Dendritic cell treated with granulocyte-macrophage colony-stimulating factor and Interleukin-4, amounts not matched to agents 40 ng/mL and 50 ng/mL, for 4 days (primary cell): Measurements from ENCODE around the gene UTP18.
"Not testable (repeated sequence)": the region's sequence is repeated elsewhere in the genome, so short reads cannot be mapped to it uniquely, and the experiment has no call there.

ENCODE experiments used
- H3K27ac Mint-ChIP-seq: one replicate; pipeline ENCODE4 v1.8.0; 2022; ENCODE audit warnings: mild to moderate bottlenecking, mixed read lengths
- H3K27me3 Mint-ChIP-seq: one replicate; pipeline ENCODE4 v1.8.0; 2022; ENCODE audit warnings: mild to moderate bottlenecking, mixed read lengths
- H3K36me3 Mint-ChIP-seq: one replicate; pipeline ENCODE4 v1.8.0; 2022; ENCODE audit warnings: low read depth, mixed read lengths
- H3K4me1 Mint-ChIP-seq: one replicate; pipeline ENCODE4 v1.8.0; 2022; ENCODE audit warnings: low read depth, mixed read lengths
- H3K4me3 Mint-ChIP-seq: one replicate; pipeline ENCODE4 v1.8.0; 2022; ENCODE audit warnings: mild to moderate bottlenecking, moderate library complexity, mixed read lengths
- H3K9me3 Mint-ChIP-seq: one replicate; pipeline ENCODE4 v1.8.0; 2022; ENCODE audit warnings: mixed read lengths
- intact Hi-C: fragments of 100-400 bp; cut with micrococcal nuclease; formaldehyde crosslinking; loops from one replicate; pipeline ENCODE4 v1.15.0; 2022

The UTP18 gene

DNA sequence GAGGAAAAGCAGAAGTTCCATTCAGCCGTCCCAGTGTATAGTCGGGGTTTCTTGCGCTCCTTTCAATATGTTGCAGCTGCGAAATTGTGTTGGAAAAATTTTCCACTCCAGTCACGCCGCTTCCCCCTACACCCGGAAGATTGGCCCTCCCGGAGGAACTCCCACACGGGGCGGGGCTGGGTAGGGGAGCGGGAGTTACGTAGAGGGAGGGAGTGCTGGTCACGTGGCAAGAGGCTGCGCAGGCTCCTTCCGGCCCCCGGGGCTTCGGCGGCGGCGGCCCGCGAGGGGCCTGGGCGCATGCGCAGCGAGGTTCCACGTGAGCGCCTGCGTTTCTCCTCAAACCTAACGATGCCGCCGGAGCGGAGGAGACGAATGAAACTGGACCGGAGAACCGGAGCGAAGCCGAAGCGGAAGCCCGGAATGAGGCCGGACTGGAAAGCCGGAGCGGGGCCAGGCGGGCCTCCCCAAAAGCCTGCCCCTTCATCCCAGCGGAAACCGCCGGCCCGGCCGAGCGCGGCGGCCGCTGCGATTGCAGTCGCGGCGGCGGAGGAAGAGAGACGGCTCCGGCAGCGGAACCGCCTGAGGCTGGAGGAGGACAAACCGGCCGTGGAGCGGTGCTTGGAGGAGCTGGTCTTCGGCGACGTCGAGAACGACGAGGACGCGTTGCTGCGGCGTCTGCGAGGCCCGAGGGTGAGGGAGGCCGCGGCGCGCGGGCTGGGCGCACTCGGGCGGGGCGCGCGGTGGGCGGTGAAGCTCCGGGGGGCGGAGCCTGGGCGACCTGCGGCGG, at the start of gene UTP18:
Gene UTP18, plus strand, starts transcription at position 310 of the 787 bp plus-strand sequence. Its CDS starts 39 bp downstream, at position 349.
- intact Hi-C loops = loop anchor here (1.0 kb wide), 1 partner anchor 94 kb away; the partner anchor contains the start of gene NME2
- Mint-ChIP-seq H3K36me3 (peaks cover 74% of the 10 kb centered on the region), H3K4me3 (peak within 1 kb of the TSS; percentile 89), H3K4me1 (peaks cover 49% of the 10 kb centered on the region), H3K27ac (peak within 1 kb of the TSS; percentile 97), H3K9me3 (no peaks in the 10 kb centered on the region), H3K27me3 (no peaks in the 10 kb centered on the region)

DNA sequence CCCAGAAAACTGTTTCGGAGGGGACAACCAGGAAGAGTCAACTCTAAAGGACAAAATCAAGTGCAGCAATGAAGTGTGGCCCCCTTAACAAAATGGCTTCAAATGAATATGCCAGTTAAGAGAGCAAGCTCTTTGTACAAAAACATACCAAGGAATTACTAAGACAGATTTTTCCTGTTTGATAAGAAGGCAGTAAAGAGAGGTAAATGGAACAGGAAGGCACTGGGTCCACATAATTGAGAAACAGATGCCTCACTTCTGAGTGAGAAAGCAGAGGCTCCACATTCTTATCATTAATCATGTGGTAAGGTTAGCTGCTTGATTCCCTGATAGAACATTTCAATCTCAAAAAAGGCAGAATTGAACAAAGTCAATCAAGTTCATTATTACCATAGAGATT, 45.4 kb upstream of the UTP18 start:
- Mint-ChIP-seq H3K9me3 (no peaks in the 10 kb centered on the region), H3K27ac (no peak overlapping the region), H3K36me3 (peaks cover 79% of the 10 kb centered on the region), H3K27me3 (no peaks in the 10 kb centered on the region), H3K4me3 (no peak overlapping the region), H3K4me1 (peaks cover 6% of the 10 kb centered on the region)
- intact Hi-C loops = no loop called here

DNA sequence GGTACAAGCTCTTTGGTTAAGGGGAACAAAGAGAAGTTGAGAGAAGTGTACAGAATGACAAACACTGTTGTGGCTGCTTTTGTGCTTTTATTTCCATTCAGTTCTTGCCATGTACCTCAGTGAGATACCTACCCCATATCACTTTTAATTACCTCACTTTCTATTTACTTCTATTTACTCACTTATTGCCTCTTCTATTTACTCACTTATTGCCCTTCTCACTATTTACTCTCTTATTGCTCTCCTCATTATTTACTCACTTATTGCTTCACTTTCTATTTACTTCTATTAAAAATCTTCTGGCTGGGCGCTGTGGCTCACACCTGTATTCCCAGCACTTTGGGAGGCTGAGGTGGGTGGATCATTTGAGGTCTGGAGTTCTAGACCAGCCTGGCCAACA, 42.4 kb upstream of the UTP18 start:
- Mint-ChIP-seq H3K9me3 (no peaks in the 10 kb centered on the region), H3K4me1 (peaks cover 6% of the 10 kb centered on the region), H3K36me3 (peaks cover 77% of the 10 kb centered on the region), H3K27me3 (no peaks in the 10 kb centered on the region), H3K27ac (no peak overlapping the region), H3K4me3 (no peak overlapping the region)
- intact Hi-C loops = no loop called here

DNA sequence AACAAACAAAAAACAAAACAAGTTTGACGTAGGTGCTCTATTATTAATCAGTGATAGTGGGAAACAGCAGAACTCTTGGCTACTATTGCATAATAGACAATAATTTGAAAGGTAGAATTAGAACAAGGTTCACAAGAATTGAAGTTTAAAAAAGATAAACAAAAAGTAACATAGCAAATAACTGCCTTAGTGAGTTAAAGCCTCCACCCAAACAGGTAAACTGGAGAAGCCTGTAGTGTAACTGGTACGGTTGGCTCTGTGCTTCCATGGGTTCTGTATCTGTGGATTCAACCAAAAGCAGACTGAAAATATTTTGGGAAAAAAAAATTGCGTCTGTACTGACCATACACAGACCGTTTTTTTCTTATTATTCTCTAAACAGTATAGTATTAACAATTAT, 39.0 kb upstream of the UTP18 start:
- H3K27ac Mint-ChIP-seq = no peak overlapping the region
- H3K27me3 Mint-ChIP-seq = no peaks in the 10 kb centered on the region
- H3K4me1 Mint-ChIP-seq = peaks cover 28% of the 10 kb centered on the region
- peaks cover 71% of the 10 kb centered on the region for H3K36me3 Mint-ChIP-seq
- intact Hi-C loops = no loop called here
- no peak overlapping the region for H3K4me3 Mint-ChIP-seq
- H3K9me3 Mint-ChIP-seq = no peaks in the 10 kb centered on the region

DNA sequence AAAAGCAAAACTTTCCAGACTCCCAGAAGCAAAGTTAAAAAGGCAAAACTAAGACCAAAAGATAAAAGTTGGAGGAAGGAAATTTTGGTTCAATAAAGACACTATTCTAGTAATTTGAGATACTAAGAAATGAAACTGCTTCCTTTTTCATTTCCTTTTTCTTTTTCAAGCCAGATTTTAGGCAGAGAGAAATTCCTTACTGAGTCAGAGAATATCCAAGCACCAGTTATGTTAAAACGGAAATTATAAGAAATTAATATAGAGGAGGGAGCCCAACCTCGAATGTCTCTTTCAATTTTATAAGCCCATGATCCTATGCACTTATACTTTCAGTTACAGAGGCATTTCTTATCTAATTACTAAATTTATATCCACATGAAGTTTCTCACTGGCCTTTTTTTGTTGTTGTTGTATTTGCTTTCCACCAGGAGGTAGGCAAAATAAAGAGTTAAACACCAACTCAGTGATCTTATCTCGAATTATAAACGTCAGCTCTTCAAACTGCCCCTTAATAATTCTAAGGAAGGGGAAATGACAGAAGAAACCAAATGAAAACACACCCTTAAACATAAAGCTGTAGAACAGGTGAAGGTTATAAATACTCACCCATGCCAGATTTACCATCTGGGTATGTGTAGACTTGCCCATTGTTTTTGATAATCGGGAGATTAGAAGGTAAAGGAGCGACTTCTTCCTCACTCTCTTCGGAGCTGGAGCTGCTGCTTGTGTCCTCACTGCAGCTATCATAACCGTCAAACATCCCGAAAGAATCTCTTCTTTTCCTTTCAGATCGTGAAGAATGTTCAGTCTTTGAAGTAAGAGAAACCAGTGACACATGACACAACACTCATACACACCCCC, 35.7 kb upstream of the UTP18 start:
- intact Hi-C loops = loop anchor here (2.0 kb wide), 1 partner anchor 32 kb away; no protein-coding TSS in a partner anchor
- H3K4me3 Mint-ChIP-seq = no peak overlapping the region
- no peaks in the 10 kb centered on the region for H3K27me3 Mint-ChIP-seq
- H3K27ac Mint-ChIP-seq = peak overlapping the region; percentile 65
- H3K4me1 Mint-ChIP-seq = peaks cover 36% of the 10 kb centered on the region
- no peaks in the 10 kb centered on the region for H3K9me3 Mint-ChIP-seq
- peaks cover 50% of the 10 kb centered on the region for H3K36me3 Mint-ChIP-seq

DNA sequence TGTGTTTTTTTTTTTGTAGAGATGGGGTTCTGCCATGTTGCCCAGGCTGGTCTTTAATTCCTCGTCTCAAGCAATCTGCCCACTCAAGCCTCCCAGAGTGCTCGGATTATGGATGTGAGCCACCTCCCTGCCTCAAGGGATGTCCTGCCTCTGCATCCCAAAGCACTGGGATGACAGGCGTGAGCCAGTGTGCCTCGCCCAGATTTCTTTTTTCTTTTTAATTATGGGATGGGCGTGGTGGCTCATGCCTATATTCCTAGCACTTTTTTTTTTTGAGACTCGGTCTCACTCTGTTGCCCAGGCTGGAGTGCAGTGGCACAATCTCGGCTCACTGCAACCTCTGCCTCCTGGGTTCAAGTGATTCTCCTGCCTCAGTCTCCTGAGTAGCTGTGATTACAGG, 34.8 kb upstream of the UTP18 start:
- Mint-ChIP-seq H3K36me3 (peaks cover 41% of the 10 kb centered on the region), H3K27ac (peak overlapping the region; percentile 65), H3K4me1 (peaks cover 45% of the 10 kb centered on the region)
- intact Hi-C loops = loop anchor here (2.0 kb wide), 1 partner anchor 31 kb away; no protein-coding TSS in a partner anchor
- not testable (repeated sequence) for H3K4me3 Mint-ChIP-seq, H3K27me3 Mint-ChIP-seq, H3K9me3 Mint-ChIP-seq

DNA sequence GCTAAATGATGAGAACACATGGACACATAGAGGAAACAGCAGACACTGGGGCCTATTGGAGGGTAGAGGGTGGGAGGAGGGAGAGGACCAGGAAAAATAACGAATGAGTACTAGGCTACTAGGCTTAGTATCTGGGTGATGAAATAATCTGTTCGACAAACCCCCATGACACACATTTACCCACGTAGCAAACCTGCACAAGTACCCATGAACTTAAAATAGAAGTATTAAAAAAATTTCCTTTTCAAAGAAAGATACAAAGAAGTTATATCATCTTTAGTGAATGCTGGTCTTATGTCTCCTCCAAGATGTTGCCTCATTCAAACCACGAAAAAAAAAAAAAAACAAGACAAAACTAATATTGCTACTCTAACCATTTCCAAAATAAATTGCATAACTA, 32.2 kb upstream of the UTP18 start:
- no peaks in the 10 kb centered on the region for H3K27me3 Mint-ChIP-seq
- intact Hi-C loops = no loop called here
- peaks cover 18% of the 10 kb centered on the region for H3K36me3 Mint-ChIP-seq
- no peak overlapping the region for H3K4me3 Mint-ChIP-seq
- H3K4me1 Mint-ChIP-seq = peaks cover 61% of the 10 kb centered on the region
- H3K27ac Mint-ChIP-seq = peak overlapping the region; percentile 13
- no peaks in the 10 kb centered on the region for H3K9me3 Mint-ChIP-seq

DNA sequence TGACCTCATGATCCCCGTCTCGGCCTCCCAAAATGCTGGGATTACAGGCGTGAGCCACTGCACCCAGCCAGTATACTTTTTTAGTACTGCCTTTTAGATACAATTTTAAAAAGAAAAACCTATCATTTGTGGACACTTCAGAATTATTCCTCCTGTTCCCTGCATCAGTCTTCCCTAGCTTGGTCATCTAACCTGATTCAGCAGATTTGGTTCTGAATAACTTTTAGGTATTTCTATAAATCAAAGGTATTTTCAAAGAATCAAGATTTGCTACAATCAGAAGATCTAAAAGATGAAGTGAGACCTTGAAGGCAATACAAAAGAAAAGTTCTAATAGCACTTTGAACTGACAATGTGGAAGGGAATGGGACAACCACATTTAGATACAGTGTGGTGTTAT, 30.5 kb upstream of the UTP18 start:
- H3K27ac Mint-ChIP-seq = peak overlapping the region; percentile 29

DNA sequence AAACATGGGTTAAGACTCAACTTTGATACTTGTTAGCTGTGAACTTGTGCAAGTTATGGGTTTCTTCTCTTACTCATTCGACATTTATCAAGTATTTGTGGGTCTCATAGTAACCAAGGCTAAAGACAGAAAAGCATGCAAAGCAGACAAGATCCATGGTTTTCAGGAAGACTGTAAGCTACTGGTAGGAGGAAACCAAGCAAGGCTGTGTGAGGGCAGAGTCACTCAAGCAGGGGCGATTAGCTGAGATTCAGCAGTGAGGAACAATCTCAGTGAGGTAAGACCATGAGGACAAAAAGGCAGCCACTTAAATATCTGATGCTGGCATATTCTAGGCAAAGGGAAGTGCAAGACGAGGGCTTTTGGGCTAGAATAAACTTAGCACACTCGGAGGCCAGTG, 30.0 kb upstream of the UTP18 start:
- no peaks in the 10 kb centered on the region for H3K9me3 Mint-ChIP-seq
- H3K4me1 Mint-ChIP-seq = peaks cover 48% of the 10 kb centered on the region
- peaks cover 17% of the 10 kb centered on the region for H3K36me3 Mint-ChIP-seq
- intact Hi-C loops = no loop called here
- H3K27me3 Mint-ChIP-seq = no peaks in the 10 kb centered on the region
- H3K4me3 Mint-ChIP-seq = no peak overlapping the region
- peak overlapping the region; percentile 29 for H3K27ac Mint-ChIP-seq

More for the DNA sequence above, 30.5 kb upstream of the UTP18 start:
- Mint-ChIP-seq H3K27me3 (no peaks in the 10 kb centered on the region), H3K36me3 (peaks cover 19% of the 10 kb centered on the region), H3K4me3 (no peak overlapping the region), H3K4me1 (peaks cover 52% of the 10 kb centered on the region), H3K9me3 (no peaks in the 10 kb centered on the region)
- intact Hi-C loops = no loop called here

DNA sequence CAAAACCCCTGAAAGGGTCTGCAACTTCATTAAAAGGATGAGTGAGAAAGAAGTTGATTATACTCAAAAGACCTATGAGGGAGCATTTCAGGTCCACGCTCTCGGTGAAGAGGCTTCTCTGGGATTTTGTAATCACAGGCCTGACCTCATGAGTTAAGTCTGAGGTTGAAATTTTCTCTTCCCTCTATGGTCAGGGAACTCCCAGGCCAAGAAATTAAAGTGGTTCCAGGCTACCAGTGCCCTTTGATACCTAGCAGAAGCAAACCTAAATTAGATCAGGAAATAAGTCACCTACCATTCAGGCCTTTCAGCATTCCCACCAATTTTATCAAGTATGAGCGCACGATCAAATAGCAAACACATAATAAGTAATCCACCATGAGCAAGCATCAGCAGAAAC, 28.3 kb upstream of the UTP18 start:
- Mint-ChIP-seq H3K36me3 (peaks cover 14% of the 10 kb centered on the region), H3K9me3 (no peaks in the 10 kb centered on the region), H3K4me3 (no peak overlapping the region), H3K4me1 (peaks cover 44% of the 10 kb centered on the region), H3K27ac (peak overlapping the region; percentile 37), H3K27me3 (no peaks in the 10 kb centered on the region)
- intact Hi-C loops = no loop called here

DNA sequence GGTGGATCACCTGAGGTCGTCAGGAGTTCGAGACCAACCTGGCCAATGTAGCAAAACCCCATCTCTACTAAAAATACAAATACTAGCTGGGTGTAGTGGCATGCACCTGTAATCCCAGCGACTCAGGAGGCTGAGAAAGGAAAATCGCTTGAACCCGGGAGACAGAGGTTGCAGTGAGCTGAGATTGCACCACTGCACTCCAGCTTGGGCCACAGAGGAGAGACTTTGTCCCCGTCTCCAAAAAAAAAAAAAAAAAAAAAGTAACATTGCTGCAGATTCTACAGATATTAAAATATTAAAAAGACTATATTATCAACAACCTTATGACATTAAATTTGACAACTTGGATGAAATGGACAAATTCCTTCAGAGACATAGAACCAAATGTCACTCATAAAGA, 26.2 kb upstream of the UTP18 start:
- Mint-ChIP-seq H3K4me3 (no peak overlapping the region), H3K4me1 (peaks cover 51% of the 10 kb centered on the region)
- intact Hi-C loops = no loop called here

DNA sequence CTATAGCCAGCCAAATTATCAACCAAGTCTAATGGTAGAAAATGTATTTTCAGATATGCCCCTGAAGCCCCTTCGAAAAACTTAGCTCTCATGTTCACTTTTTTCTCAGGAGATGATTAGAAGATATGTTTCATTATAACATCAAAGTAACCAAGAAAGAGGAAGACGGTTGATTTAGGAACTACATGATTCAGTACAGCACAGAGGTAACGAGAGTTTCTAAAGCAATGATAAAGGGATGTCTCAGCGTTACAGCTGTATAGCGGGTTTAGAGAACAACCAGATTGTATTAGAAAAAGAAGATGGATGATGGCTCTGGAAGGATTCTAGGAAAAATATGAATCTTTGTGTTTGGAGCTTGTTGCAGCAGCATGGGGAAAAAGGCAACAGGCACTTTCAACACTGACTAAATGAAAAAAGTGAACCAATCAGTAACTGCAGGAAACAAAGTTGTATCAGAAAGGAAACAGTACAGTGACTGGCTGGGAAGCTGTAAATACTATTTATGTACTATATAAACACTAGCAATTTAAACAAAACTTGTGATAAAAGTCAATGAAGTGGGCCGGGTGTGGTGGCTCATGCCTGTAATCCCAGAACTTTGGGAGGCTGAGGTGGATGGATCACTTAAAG, 22.0 kb upstream of the UTP18 start:
- Mint-ChIP-seq H3K27me3 (no peaks in the 10 kb centered on the region), H3K9me3 (no peaks in the 10 kb centered on the region), H3K27ac (peak overlapping the region; percentile 56), H3K4me1 (peaks cover 29% of the 10 kb centered on the region), H3K36me3 (peaks cover 13% of the 10 kb centered on the region), H3K4me3 (peak overlapping the region; percentile 15)
- intact Hi-C loops = no loop called here

More for the DNA sequence above, 26.2 kb upstream of the UTP18 start:
- Mint-ChIP-seq H3K36me3 (peaks cover 14% of the 10 kb centered on the region), H3K27me3 (no peaks in the 10 kb centered on the region), H3K27ac (no peak overlapping the region), H3K9me3 (no peaks in the 10 kb centered on the region)

DNA sequence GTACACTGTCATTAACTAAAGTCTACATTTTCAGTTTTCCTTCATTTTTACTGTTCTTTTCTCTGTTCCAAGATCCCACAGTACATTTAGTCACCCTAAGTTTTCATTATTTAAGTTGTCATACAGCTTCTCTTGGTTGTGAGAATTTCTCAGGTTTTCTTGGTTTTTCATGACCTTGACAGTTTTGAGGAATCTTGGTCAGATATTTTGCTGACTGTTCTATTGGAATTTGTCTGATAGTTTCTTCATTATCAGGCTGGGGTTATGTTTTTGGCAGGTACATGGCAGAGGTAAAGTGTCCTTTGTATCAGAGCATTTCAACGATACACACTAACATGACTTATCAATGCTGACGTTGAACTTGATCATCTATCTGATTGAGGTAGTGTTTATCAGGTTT, 20.1 kb upstream of the UTP18 start:
- Mint-ChIP-seq H3K27me3 (no peaks in the 10 kb centered on the region), H3K27ac (no peak overlapping the region), H3K4me3 (no peak overlapping the region), H3K9me3 (no peaks in the 10 kb centered on the region), H3K36me3 (peaks cover 22% of the 10 kb centered on the region), H3K4me1 (peaks cover 26% of the 10 kb centered on the region)
- intact Hi-C loops = no loop called here

DNA sequence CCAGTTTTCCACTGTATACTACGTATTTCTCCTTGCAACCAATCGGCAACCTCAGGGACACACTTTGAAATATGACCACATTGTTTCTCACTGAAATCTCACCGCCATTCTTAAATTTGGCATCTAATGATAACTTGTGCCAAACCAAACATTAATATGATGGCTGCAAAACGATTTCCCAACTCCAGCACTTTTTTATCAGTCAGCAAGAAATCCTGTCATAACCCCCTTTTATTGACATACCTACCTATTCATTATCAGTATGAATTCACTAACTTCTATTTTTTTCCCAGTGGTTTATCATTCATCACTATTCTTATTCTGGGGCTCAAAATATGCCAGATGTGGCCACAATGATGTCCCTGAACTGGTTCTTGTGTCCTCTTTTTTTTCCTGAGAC, 16.3 kb upstream of the UTP18 start:
- Mint-ChIP-seq H3K4me1 (peaks cover 10% of the 10 kb centered on the region), H3K27me3 (no peaks in the 10 kb centered on the region), H3K27ac (no peak overlapping the region), H3K9me3 (no peaks in the 10 kb centered on the region), H3K4me3 (no peak overlapping the region), H3K36me3 (peaks cover 44% of the 10 kb centered on the region)
- intact Hi-C loops = no loop called here
